ENCODE data around the gene FUT8. TPM values are rescaled to one million over a fixed set of nuclear protein-coding genes. Genes with fewer than 3 reads are reported as not detected.

Gene FUT8
- total RNA-seq, 1 donor from 2014 or later, result 18.1 TPM

GRCh38 chr14:65784574-65784973 is 372.0 kb downstream of the FUT8 start:
- Mint-ChIP-seq H3K27me3 (ENCODE audit: low read depth) (peaks cover 5% of the 10 kb centered on the region), H3K36me3 (ENCODE audit: low read depth) (no peaks in the 10 kb centered on the region), H3K4me1 (ENCODE audit: low read depth) (no peaks in the 10 kb centered on the region), H3K9me3 (ENCODE audit: low read depth) (no peaks in the 10 kb centered on the region), H3K27ac (ENCODE audit: unreplicated experiment) (no peak overlapping the region), H3K4me3 (ENCODE audit: unreplicated experiment) (no peak overlapping the region)
- TF ChIP-seq CTCF (IDR thresholded peaks at IDR 0.05), result no peak
- DNase-seq (ENCODE audit: low spot score), result no peak

GRCh38 chr14:65787461-65787860 is 374.9 kb downstream of the FUT8 start:
- H3K4me3 Mint-ChIP-seq (ENCODE audit: unreplicated experiment), result no peak overlapping the region
- H3K27me3 Mint-ChIP-seq (ENCODE audit: low read depth), result no peaks in the 10 kb centered on the region
- no peaks in the 10 kb centered on the region for H3K36me3 Mint-ChIP-seq (ENCODE audit: low read depth)
- H3K27ac Mint-ChIP-seq (ENCODE audit: unreplicated experiment), result no peak overlapping the region
- no peaks in the 10 kb centered on the region for H3K9me3 Mint-ChIP-seq (ENCODE audit: low read depth)
- no peak for TF ChIP-seq CTCF (IDR thresholded peaks at IDR 0.05)
- no peak for DNase-seq (ENCODE audit: low spot score)
- H3K4me1 Mint-ChIP-seq (ENCODE audit: low read depth), result no peaks in the 10 kb centered on the region

- Mint-ChIP-seq H3K4me3 (ENCODE audit: unreplicated experiment) (no peak overlapping the region), H3K27me3 (ENCODE audit: low read depth) (no peaks in the 10 kb centered on the region), H3K36me3 (ENCODE audit: low read depth) (no peaks in the 10 kb centered on the region), H3K9me3 (ENCODE audit: low read depth) (no peaks in the 10 kb centered on the region), H3K4me1 (ENCODE audit: low read depth) (no peaks in the 10 kb centered on the region), H3K27ac (ENCODE audit: unreplicated experiment) (no peak overlapping the region)
- no peak for TF ChIP-seq CTCF (IDR thresholded peaks at IDR 0.05)
- no peak for DNase-seq (ENCODE audit: low spot score)
These were observed 376.3 kb downstream of the FUT8 start for GRCh38 chr14:65788876-65789275.

- no peaks in the 10 kb centered on the region for H3K9me3 Mint-ChIP-seq (ENCODE audit: low read depth)
- no peaks in the 10 kb centered on the region for H3K4me1 Mint-ChIP-seq (ENCODE audit: low read depth)
- no peaks in the 10 kb centered on the region for H3K36me3 Mint-ChIP-seq (ENCODE audit: low read depth)
- DNase-seq (ENCODE audit: low spot score), result no peak
- H3K4me3 Mint-ChIP-seq (ENCODE audit: unreplicated experiment), result no peak overlapping the region
- no peak overlapping the region for H3K27ac Mint-ChIP-seq (ENCODE audit: unreplicated experiment)
- no peak for TF ChIP-seq CTCF (IDR thresholded peaks at IDR 0.05)
- H3K27me3 Mint-ChIP-seq (ENCODE audit: low read depth), result no peaks in the 10 kb centered on the region
These were observed 376.8 kb downstream of the FUT8 start for GRCh38 chr14:65789363-65789762.

GRCh38 chr14:65790172-65790815 is 377.8 kb downstream of the FUT8 start:
- Mint-ChIP-seq H3K9me3 (ENCODE audit: low read depth) (no peaks in the 10 kb centered on the region), H3K27ac (ENCODE audit: unreplicated experiment) (no peak overlapping the region), H3K4me3 (ENCODE audit: unreplicated experiment) (no peak overlapping the region), H3K27me3 (ENCODE audit: low read depth) (no peaks in the 10 kb centered on the region), H3K4me1 (ENCODE audit: low read depth) (no peaks in the 10 kb centered on the region), H3K36me3 (ENCODE audit: low read depth) (no peaks in the 10 kb centered on the region)
- TF ChIP-seq CTCF (IDR thresholded peaks at IDR 0.05), result peak; percentile 25
- DNase-seq (ENCODE audit: low spot score), result no peak

All from chondrocyte (in vitro differentiated cells).